Psoas muscle (tissue), 8 donors: ENCODE data around the gene OR1I1. TPM values are rescaled to one million over a fixed set of nuclear protein-coding genes. Genes with fewer than 3 reads are reported as not detected.

Experiments used
- ATAC-seq, 4 donors: fragments of 200-7000 bp; cut with Tn5 transposase; one replicate each; pipeline ENCODE4 v1.9.1; 2020; ENCODE audit warnings: moderate library complexity in 3 of 4, mild to moderate bottlenecking in 2 of 4
- DNase-seq, 2 donors: peaks; one replicate each; pipeline ENCODE4 v3.0.0-alpha.2; 2020
- H3K27ac ChIP-seq: fragments of 200-600 bp; one replicate; pipeline ENCODE4 v1.8.0; 2022
- H3K27me3 ChIP-seq, 3 donors: fragments of 200-600 bp in 1 of 3; one replicate each; pipeline versions ENCODE4 v1.6.1 to v1.8.0; 2013 to 2022; ENCODE audit warnings: low read length in 2 of 3, mild to moderate bottlenecking in 2 of 3, moderate library complexity in 1 of 3; ENCODE audit not compliant: insufficient read depth in 3 of 3
- H3K36me3 ChIP-seq, 2 donors: fragments of 200-600 bp in 1 of 2; one replicate each; pipeline versions ENCODE4 v1.6.1 to v1.8.0; 2013 to 2022; ENCODE audit warnings: low read depth in 1 of 2, mild to moderate bottlenecking in 1 of 2, moderate library complexity in 1 of 2; ENCODE audit not compliant: insufficient read depth in 1 of 2
- H3K4me1 ChIP-seq: fragments of 200-600 bp; one replicate; pipeline ENCODE4 v1.8.0; 2022
- H3K4me3 ChIP-seq: fragments of 200-600 bp; one replicate; pipeline ENCODE4 v1.8.0; 2022; ENCODE audit warnings: mild to moderate bottlenecking
- H3K9me3 ChIP-seq: fragments of 200-600 bp; one replicate; pipeline ENCODE4 v1.8.0; 2022
- CTCF ChIP-seq: fragments of 200-600 bp; IDR thresholded peaks from one replicate; pipeline ENCODE4 v1.8.0; 2022; ENCODE audit warnings: antibody characterized with exemption
- WGBS, 3 donors: extraction: QIAGEN DNeasy Blood & Tissue Kit; methylation state at CpG; one replicate each; pipeline versions ENCODE4 v1.1.6 to v1.1.7; 2013; 5-methylcytosine and 5-hydroxymethylcytosine counted together
- intact Hi-C, 2 donors: fragments of 100-400 bp; cut with DNase I; formaldehyde crosslinking; loops; one replicate each; pipeline versions ENCODE4 v1.11.0 to v1.14.2; 2022
- polyA plus RNA-seq, 3 donors: library from polyadenylated mRNA; stranded (reverse); fragments of 200-250 nt; gene quantifications; one replicate each; pipeline ENCODE4 v1.2.3, GENCODE V29; 2013
- total RNA-seq, 4 donors: library from RNA; stranded (reverse); fragmentation: NEBNext Ultra II Directional in 2 of 4; extraction: Animal tissue kit (Norgen Biotek cat#: 25700) in 2 of 4; gene quantifications; one replicate each; pipeline versions ENCODE4 v1.2.1 to v1.2.4, GENCODE V29; 2021 to 2023
- donor health status: healthy with polysubstance abuse.
- donor health status: DM: no; HTN: no; CAD: no; lungs with moderate emphysema.
- donor health status: Bipolar disorder and iron deficiency.
- donor health status: healthy.
- donor health status: DM: yes; HTN: yes; CAD: no.
- donor health status: DM: no; HTN: no; CAD: no.
- donor health status: DM: no; HTN: no; CAD: no.
- donor health status: DM: yes; HTN: yes; CAD: no.

Gene OR1I1
- total and polyA plus RNA-seq, 7 donors, result not detected

GRCh38 chr19:15118789-15119494 is 36.9 kb downstream of the OR1I1 start:
- DNase-seq, result no peak
- 95 to 97% (median 96%) methylated on average over 19 to 20 of the region's 20 CpGs for WGBS, 3 donors
- Histone ChIP-seq H3K27me3 (no peaks in the 10 kb centered on the region), H3K36me3 (peaks cover 5 to 89% of the 10 kb centered on the region in 2 donors), H3K4me3 (no peak overlapping the region), H3K9me3 (no peaks in the 10 kb centered on the region), H3K4me1 (peaks cover 4% of the 10 kb centered on the region), H3K27ac (no peak overlapping the region)
- ATAC-seq, result no peak
- intact Hi-C loops, result no loop called here
- no peak for TF ChIP-seq CTCF

- intact Hi-C loops, result no loop called here
- ATAC-seq (no peak), DNase-seq (no peak)
- Histone ChIP-seq H3K9me3 (no peaks in the 10 kb centered on the region), H3K27me3 (no peaks in the 10 kb centered on the region), H3K4me3 (no peak overlapping the region), H3K36me3 (peaks cover 5 to 78% of the 10 kb centered on the region in 2 donors), H3K27ac (no peak overlapping the region), H3K4me1 (peaks cover 4% of the 10 kb centered on the region)
- TF ChIP-seq CTCF, result no peak
- 91 to 95% (median 95%) methylated on average over 14 of the region's 14 CpGs for WGBS, 3 donors
Observed at GRCh38 chr19:15120135-15121026, 38.4 kb downstream of the OR1I1 start.

GRCh38 chr19:15122331-15123030 is 40.5 kb downstream of the OR1I1 start:
- Histone ChIP-seq H3K27me3 (no peaks in the 10 kb centered on the region), H3K4me3 (no peak overlapping the region), H3K9me3 (no peaks in the 10 kb centered on the region), H3K27ac (no peak overlapping the region), H3K4me1 (peaks cover 4% of the 10 kb centered on the region), H3K36me3 (peaks cover 5 to 57% of the 10 kb centered on the region in 2 donors)
- DNase-seq, result no peak
- TF ChIP-seq CTCF, result no peak
- 94 to 96% (median 95%) methylated on average over 17 to 21 of the region's 21 CpGs for WGBS, 3 donors
- intact Hi-C loops, result no loop called here
- no peak for ATAC-seq

GRCh38 chr19:15123031-15123890 is 41.2 kb downstream of the OR1I1 start:
- ATAC-seq (no peak), DNase-seq (no peak)
- Histone ChIP-seq H3K4me1 (peaks cover 4% of the 10 kb centered on the region), H3K4me3 (no peak overlapping the region), H3K27ac (peak overlapping the region; percentile 97), H3K9me3 (no peaks in the 10 kb centered on the region), H3K36me3 (peaks cover 4 to 49% of the 10 kb centered on the region in 2 donors), H3K27me3 (no peaks in the 10 kb centered on the region)
- intact Hi-C loops, result no loop called here
- no peak for TF ChIP-seq CTCF
- WGBS, 3 donors, result 76 to 82% (median 78%) methylated on average over 22 of the region's 22 CpGs
